PC-9 (cell line): ENCODE measurements around the gene DAPK1.

ENCODE experiments used
- CTCF ChIP-seq: fragments of 200-600 bp; sonication (generic); conservative IDR thresholded peaks from 2 replicates; pipeline ENCODE4 v1.6.1; 2017; ENCODE audit warnings: mixed run types, antibody characterized with exemption, mild to moderate bottlenecking, moderate library complexity
- EZH2 ChIP-seq: fragments of 200-600 bp; sonication (generic); IDR thresholded peaks from 2 replicates; pipeline ENCODE4 v1.8.0; 2017; ENCODE audit warnings: antibody characterized with exemption, low read depth

- TF ChIP-seq CTCF (no peak), EZH2 (no peak)
Observed at GRCh38 chr9:87519461-87519860, 21.8 kb downstream of the DAPK1 start.
